ENCODE results near the gene TMEM106C. TPM values are rescaled to one million over a fixed set of nuclear protein-coding genes. Genes with fewer than 3 reads are reported as not detected.

The TMEM106C gene
- total and polyA plus RNA-seq, 8 donors, result 24.7 to 44.7 (median 31.7) TPM

- Histone ChIP-seq H3K4me3 (no peak overlapping the region), H3K27me3 (peaks cover 0 to 4% (median 0%) of the 10 kb centered on the region in 4 donors), H3K9me3 (no peaks in the 10 kb centered on the region), H3K27ac (no peak overlapping the region), H3K4me1 (peaks cover 0 to 4% (median 0%) of the 10 kb centered on the region in 3 donors), H3K36me3 (no peaks in the 10 kb centered on the region)
- no peak for TF ChIP-seq CTCF (IDR thresholded peaks at IDR 0.05)
- FAIRE-seq, result no peak
- DNase-seq, result no peak
- intact Hi-C loops (cut with DNase I), result no loop called here
- ATAC-seq, result no peak
- WGBS, 2 donors, result 79 to 81% methylated on average over 6 of the region's 6 CpGs
Observed at GRCh38 chr12:47939009-47939601, 24.3 kb upstream of the TMEM106C start.

DNA sequence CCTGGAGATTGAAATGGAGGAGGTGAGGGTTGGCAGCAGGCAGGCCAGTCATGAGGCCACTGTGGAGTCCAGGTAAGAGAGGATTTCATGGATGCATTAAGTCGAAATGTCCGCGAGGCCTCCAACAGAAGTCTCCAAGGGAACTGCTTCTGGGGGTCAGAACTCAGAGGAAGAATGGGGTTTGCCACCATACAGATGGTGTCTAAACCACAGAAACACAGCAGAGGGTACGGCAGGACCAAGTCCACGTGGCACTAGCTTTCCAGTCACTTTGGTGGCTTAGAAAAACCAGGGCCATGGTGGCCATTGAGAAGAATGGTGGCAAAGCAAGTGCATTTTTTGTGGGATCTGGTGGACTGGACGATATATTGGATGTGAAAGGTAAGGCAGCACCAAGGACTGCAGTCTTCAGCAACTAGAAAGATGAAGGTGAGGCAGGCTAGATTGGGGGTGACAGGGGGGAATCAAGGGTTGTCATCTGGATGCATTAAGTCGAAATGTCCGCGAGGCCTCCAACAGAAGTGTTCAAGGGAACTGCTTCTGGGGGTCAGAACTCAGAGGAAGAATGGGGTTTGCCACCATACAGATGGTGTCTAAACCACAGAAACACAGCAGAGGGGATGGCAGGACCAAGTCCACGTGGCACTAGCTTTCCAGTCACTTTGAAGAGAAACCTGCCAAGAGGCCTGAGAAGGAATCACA lies 22.5 kb upstream of the TMEM106C start:
- no peak for TF ChIP-seq CTCF (IDR thresholded peaks at IDR 0.05)
- Histone ChIP-seq H3K36me3 (no peaks in the 10 kb centered on the region), H3K9me3 (no peaks in the 10 kb centered on the region), H3K4me3 (no peak overlapping the region), H3K27ac (no peak overlapping the region), H3K4me1 (peaks cover 0 to 4% (median 0%) of the 10 kb centered on the region in 3 donors), H3K27me3 (peaks cover 0 to 4% (median 0%) of the 10 kb centered on the region in 4 donors)
- intact Hi-C loops (cut with DNase I), result no loop called here
- 88 to 96% methylated on average over 10 of the region's 10 CpGs for WGBS, 2 donors
- ATAC-seq (no peak), FAIRE-seq (no peak), DNase-seq (no peak)

- 88 to 93% methylated on average over 9 of the region's 9 CpGs for WGBS, 2 donors
- H3K9me3 ChIP-seq, result no peaks in the 10 kb centered on the region
- no peak for DNase-seq
- no peak for ATAC-seq
- FAIRE-seq, result no peak
- H3K27me3 ChIP-seq, result peaks cover 0 to 4% (median 0%) of the 10 kb centered on the region in 4 donors
- TF ChIP-seq CTCF (IDR thresholded peaks at IDR 0.05), result no peak
- intact Hi-C loops (cut with DNase I), result no loop called here
- peaks cover 0 to 4% (median 0%) of the 10 kb centered on the region in 3 donors for H3K4me1 ChIP-seq
- H3K27ac ChIP-seq, result no peak overlapping the region
- no peaks in the 10 kb centered on the region for H3K36me3 ChIP-seq
- no peak overlapping the region for H3K4me3 ChIP-seq
Observed at GRCh38 chr12:47941475-47941780, 22.0 kb upstream of the TMEM106C start.

DNA sequence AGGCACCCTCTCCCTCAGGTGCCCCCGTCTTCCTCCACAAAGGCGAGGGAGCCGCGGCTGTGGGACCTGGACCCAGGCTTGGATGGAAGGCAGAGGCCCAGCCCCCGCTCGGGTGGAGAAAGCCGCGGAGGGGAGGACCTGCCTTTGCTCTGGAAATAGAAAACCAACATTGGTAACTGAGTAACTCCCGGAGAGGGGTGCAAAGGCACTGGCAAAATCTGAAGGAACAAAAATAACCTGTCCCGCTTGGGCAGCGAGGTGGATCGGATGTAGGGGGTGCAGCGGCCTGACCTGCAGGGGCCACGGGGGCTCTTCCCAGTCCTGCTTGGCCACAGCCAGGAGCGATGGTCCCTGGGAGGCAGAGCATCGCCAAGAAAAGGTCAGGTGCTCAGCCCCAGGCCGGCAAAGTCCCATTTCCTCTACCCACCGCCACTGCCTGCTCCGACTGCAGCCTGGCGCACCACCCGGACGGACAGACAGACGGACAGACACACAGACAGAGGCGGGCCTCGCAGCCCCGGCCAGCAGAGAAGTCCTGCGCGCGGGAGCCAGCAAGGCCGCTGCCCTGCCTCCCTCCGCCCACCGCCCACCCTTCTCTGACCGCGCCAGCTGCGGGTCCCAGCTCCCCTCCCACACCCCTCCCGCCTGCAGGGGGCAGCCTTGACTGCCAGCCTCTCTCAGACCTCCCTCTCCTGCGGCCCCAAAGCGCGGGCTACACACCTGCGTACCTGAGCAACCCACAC lies 21.4 kb upstream of the TMEM106C start:
- Histone ChIP-seq H3K36me3 (no peaks in the 10 kb centered on the region), H3K27me3 (peaks cover 0 to 4% (median 0%) of the 10 kb centered on the region in 4 donors), H3K4me1 (peaks cover 0 to 4% (median 0%) of the 10 kb centered on the region in 3 donors), H3K4me3 (no peak overlapping the region), H3K27ac (no peak overlapping the region), H3K9me3 (no peaks in the 10 kb centered on the region)
- TF ChIP-seq CTCF (IDR thresholded peaks at IDR 0.05), result no peak
- DNase-seq, result peak in 4 of 6 donors; percentile 45 to 79 (median 52)
- FAIRE-seq, result no peak
- 25 to 26% methylated on average over 40 of the region's 40 CpGs for WGBS, 2 donors
- ATAC-seq, result peak; percentile 70 to 82 (median 70)
- intact Hi-C loops (cut with DNase I), result no loop called here
